Measurements from ENCODE around the gene TMEM196. TPM values are rescaled to one million over a fixed set of nuclear protein-coding genes. Genes with fewer than 3 reads are reported as not detected.

Gene TMEM196
- total and polyA plus RNA-seq, 9 of the 15 experiments (the other 6 are each of a cell fraction or from before 2014, with no cell fraction given): not detected

GRCh38 chr7:19700936-19701335 lies 72.5 kb downstream of the TMEM196 start (continued):
- TF ChIP-seq HMG20B (CRISPR knock-in tag; IDR thresholded peaks at IDR 0.05): no peak
- no peak for TF ChIP-seq NCOA2 (IDR thresholded peaks at IDR 0.05; ENCODE audit: partially characterized antibody in 2 of 2)
- no peak for TF ChIP-seq SUPT5H (IDR thresholded peaks at IDR 0.05)
- no peak for TF ChIP-seq ZNF395 (CRISPR knock-in tag; IDR thresholded peaks at IDR 0.05)
- TF ChIP-seq ZNF217 (CRISPR knock-in tag; IDR thresholded peaks at IDR 0.05): no peak
- no peak for TF ChIP-seq EZH2 (IDR thresholded peaks at IDR 0.05; ENCODE audit: borderline replicate concordance, low read depth, low read length)
- TF ChIP-seq ZFPM2 (CRISPR knock-in tag; IDR thresholded peaks at IDR 0.05): no peak

GRCh38 chr7:19698331-19698730 lies 75.1 kb downstream of the TMEM196 start:
- POLR2A ChIA-PET: interaction anchor here (1.5 kb wide), 1 partner anchor 10 kb away, joined by 7 read pairs; the partner anchor contains the start of gene POLR1F
- TF ChIP-seq ZFX (CRISPR knock-in tag; IDR thresholded peaks at IDR 0.05) (no peak), ARHGAP35 (IDR thresholded peaks at IDR 0.05; ENCODE audit: partially characterized antibody) (no peak), SRSF1 (IDR thresholded peaks at IDR 0.05; ENCODE audit: low read depth, low read length) (no peak), GTF3C2 (IDR thresholded peaks at IDR 0.05; ENCODE audit: borderline replicate concordance, extremely low read depth, insufficient read length) (no peak), RNF219 (CRISPR knock-in tag; IDR thresholded peaks at IDR 0.05) (no peak), ZNF695 (CRISPR knock-in tag; IDR thresholded peaks at IDR 0.05) (no peak), NR2F6 (CRISPR knock-in tag; IDR thresholded peaks at IDR 0.05) (no peak), RBM17 (IDR thresholded peaks at IDR 0.05; ENCODE audit: borderline replicate concordance, low read depth, low read length) (no peak), SMAD4 (CRISPR knock-in tag; conservative IDR thresholded peaks at IDR 0.05) (no peak), HDAC1 (IDR thresholded peaks at IDR 0.05) (no peak)

More at GRCh38 chr7:19698331-19698730, 75.1 kb downstream of the TMEM196 start:
- Histone ChIP-seq H3K9me3 (replicated peaks; ENCODE audit: control insufficient read depth, insufficient read depth, low read depth, low read length) (no peaks in the 10 kb centered on the region), H3K4me2 (ENCODE audit: insufficient read depth, low read length) (no peak overlapping the region), H3K9ac (ENCODE audit: insufficient read depth in 1 of 2, low read depth in 2 of 2, low read length in 2 of 2) (no peak overlapping the region), H3K36me3 (ENCODE audit: control insufficient read depth, insufficient read depth, low read length) (peaks cover 63% of the 10 kb centered on the region), H3K9me1 (ENCODE audit: control insufficient read depth, insufficient read depth, low read length) (no peaks in the 10 kb centered on the region), H3K27me3 (ENCODE audit: control insufficient read depth in 2 of 2, insufficient read depth in 2 of 2, low read length in 2 of 2) (no peaks in the 10 kb centered on the region), H3K4me3 (no peak overlapping the region), H2AFZ (ENCODE audit: low read depth, low read length) (no peak overlapping the region), H4K20me1 (replicated peaks; ENCODE audit: control insufficient read depth, insufficient read depth, low read length) (no peaks in the 10 kb centered on the region), H3K79me2 (ENCODE audit: control insufficient read depth, insufficient read depth, low read length) (peaks cover 3% of the 10 kb centered on the region; the same call in 1 of the 3 replicates), H3K27ac (ENCODE audit: extremely low read depth, low read depth, low read length) (no peak overlapping the region), H3K4me1 (replicated peaks in 1 of 2; ENCODE audit: control insufficient read depth in 2 of 2, insufficient read depth in 2 of 2, low read length in 2 of 2) (no peaks in the 10 kb centered on the region)
- intact Hi-C loops (cut with micrococcal nuclease): no loop called here
- no TSS peak for BruUV-seq (replicated peaks)
- ATAC-seq (no peak), FAIRE-seq (no peak), DNase-seq (ENCODE audit: extremely low read depth in 1 of 4, low spot score in 3 of 4) (no peak)
- 81% methylated on average over 3 of the region's 3 CpGs for WGBS (ENCODE audit: insufficient coverage, low coverage, missing lambda C conversion rate)
- in situ Hi-C loops (cut with MboI): loop anchor here (25.0 kb wide), 1 partner anchor 2011 kb away; no protein-coding TSS in a partner anchor
- CTCF ChIA-PET (ENCODE audit: low intra/inter-chr PET ratio): no interaction called here

Data from K562 (cell line).